DOHH2 (cell line): ENCODE measurements around the gene SCN1B.

Experiments used
- CTCF ChIP-seq: fragments of 200-600 bp; sonication (generic); IDR thresholded peaks from one replicate; pipeline ENCODE4 v1.5.1; 2014; ENCODE audit warnings: antibody characterized with exemption, mild to moderate bottlenecking, low read depth, low read length; ENCODE audit not compliant: poor library complexity, severe bottlenecking
- EZH2phosphoT487 ChIP-seq: fragments of 200-600 bp; sonication (generic); IDR thresholded peaks from 2 replicates; pipeline ENCODE4 v1.6.1; 2017; ENCODE audit warnings: borderline replicate concordance, mild to moderate bottlenecking, antibody characterized with exemption, low read length, moderate library complexity, mixed read lengths

GRCh38 chr19:35011737-35012682 lies 18.3 kb upstream of the SCN1B start:
- no peak for TF ChIP-seq CTCF
- no peak for TF ChIP-seq EZH2phosphoT487
